ENCODE measurements around the gene FGFR1OP2. TPM values are rescaled to one million over a fixed set of nuclear protein-coding genes. Genes with fewer than 3 reads are reported as not detected.

FGFR1OP2 gene
- polyA plus RNA-seq, 1 of the 3 experiments (the other 2 are of a cell fraction) = 20.6 TPM

DNA sequence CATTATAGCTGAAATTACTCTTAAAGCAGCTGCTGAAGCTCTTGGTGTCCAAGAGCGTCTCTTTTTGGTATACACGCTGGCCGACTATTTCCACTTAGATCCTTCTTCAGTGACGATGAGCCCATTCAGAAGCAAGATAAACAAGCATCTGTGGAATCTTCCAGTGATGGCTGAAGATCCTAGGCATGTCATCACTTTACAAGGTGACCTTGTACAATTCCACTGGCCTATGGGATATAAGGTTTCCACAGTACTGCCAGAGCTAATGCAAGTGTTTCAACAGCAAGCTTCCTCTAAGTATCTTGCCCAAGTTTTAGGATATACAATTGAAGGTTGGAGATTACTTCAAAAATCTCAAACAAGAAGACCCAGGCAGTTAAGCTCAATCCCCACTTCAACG is 47.5 kb upstream of the FGFR1OP2 start:
- Histone ChIP-seq H3K27me3 (ENCODE audit: insufficient read depth) (no peaks in the 10 kb centered on the region), H3K4me3 (ENCODE audit: low read depth in 2 of 2, low read length in 1 of 2) (no peak overlapping the region), H2AFZ (ENCODE audit: low read depth) (no peak overlapping the region), H3K36me3 (replicated peaks in 1 of 2; ENCODE audit: control insufficient read depth in 1 of 2, insufficient read depth in 2 of 2, low read length in 1 of 2) (no peaks in the 10 kb centered on the region), H3K27ac (ENCODE audit: low read depth in 2 of 2, low read length in 1 of 2) (no peak overlapping the region), H3F3A (replicated peaks; ENCODE audit: insufficient read depth) (no peaks in the 10 kb centered on the region), H3K9me2 (no peaks in the 10 kb centered on the region), H3K4me1 (ENCODE audit: control insufficient read depth in 1 of 2, insufficient read depth in 2 of 2, low read depth in 1 of 2, low read length in 1 of 2) (no peaks in the 10 kb centered on the region), H3K4me2 (no peak overlapping the region), H3K9ac (no peak overlapping the region), H3K79me2 (ENCODE audit: insufficient read depth) (no peaks in the 10 kb centered on the region), H4K20me1 (ENCODE audit: insufficient read depth) (no peaks in the 10 kb centered on the region), H3K9me3 (no peaks in the 10 kb centered on the region)
- no peak for DNase-seq
- ChIA-PET CTCF (interaction anchor here (1.0 to 5.8 kb wide), 3 partner anchors 47 to 414 kb away, joined by 3 to 21 read pairs (median 3); partner anchors contain the start of gene ITPR2), POLR2A (no interaction called here)
- WGBS (ENCODE audit: low lambda C conversion rate) = 89% methylated on average over 5 of the region's 5 CpGs
- TF ChIP-seq TCF12 (IDR thresholded peaks at IDR 0.05) (no peak), EP300 (IDR thresholded peaks at IDR 0.05; ENCODE audit: borderline replicate concordance in 1 of 2, low read depth in 1 of 2, low read length in 1 of 2) (no peak), YY1 (IDR thresholded peaks at IDR 0.05; ENCODE audit: low read depth) (no peak), CHD2 (IDR thresholded peaks at IDR 0.05; ENCODE audit: low read length, partially characterized antibody) (no peak)

DNA sequence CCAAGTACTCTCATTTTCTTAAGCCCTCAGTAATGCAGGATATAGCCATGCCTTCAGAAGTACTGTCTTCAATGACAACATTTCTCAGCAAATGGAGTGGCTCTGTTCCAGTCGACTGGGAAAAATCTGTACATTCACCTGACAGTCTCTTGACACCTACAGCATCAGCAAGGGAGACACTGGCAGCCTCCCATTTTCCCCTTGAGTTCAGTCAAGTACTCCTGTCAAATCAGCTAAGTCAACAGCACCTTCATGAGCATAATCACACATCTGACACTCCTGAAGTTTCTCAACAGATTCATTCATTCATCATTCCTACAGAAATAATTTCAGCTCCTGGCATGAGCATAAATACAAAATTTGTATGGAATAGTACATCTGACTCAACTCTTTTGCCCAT is 46.6 kb upstream of the FGFR1OP2 start:
- Histone ChIP-seq H3K27me3 (ENCODE audit: insufficient read depth) (no peaks in the 10 kb centered on the region), H3K9ac (no peak overlapping the region), H2AFZ (ENCODE audit: low read depth) (no peak overlapping the region), H3F3A (replicated peaks; ENCODE audit: insufficient read depth) (no peaks in the 10 kb centered on the region), H3K4me3 (ENCODE audit: low read depth in 2 of 2, low read length in 1 of 2) (no peak overlapping the region), H3K27ac (ENCODE audit: low read depth in 2 of 2, low read length in 1 of 2) (no peak overlapping the region), H3K4me2 (no peak overlapping the region), H3K4me1 (ENCODE audit: control insufficient read depth in 1 of 2, insufficient read depth in 2 of 2, low read depth in 1 of 2, low read length in 1 of 2) (no peaks in the 10 kb centered on the region), H3K9me3 (no peaks in the 10 kb centered on the region), H3K36me3 (replicated peaks in 1 of 2; ENCODE audit: control insufficient read depth in 1 of 2, insufficient read depth in 2 of 2, low read length in 1 of 2) (peaks cover 0 to 3% of the 10 kb centered on the region in 2 experiments), H3K79me2 (ENCODE audit: insufficient read depth) (no peaks in the 10 kb centered on the region), H4K20me1 (ENCODE audit: insufficient read depth) (no peaks in the 10 kb centered on the region), H3K9me2 (no peaks in the 10 kb centered on the region)
- ChIA-PET CTCF (interaction anchor here (0.7 to 5.8 kb wide), 3 partner anchors 17 to 59 kb away, joined by 3 to 21 read pairs (median 3); partner anchors contain the start of gene ITPR2), POLR2A (no interaction called here)
- DNase-seq = no peak
- 8% methylated on average over 1 of the region's 1 CpG for WGBS (ENCODE audit: low lambda C conversion rate)
- TF ChIP-seq RFX5 (IDR thresholded peaks at IDR 0.05; ENCODE audit: low read length) = no peak
- TF ChIP-seq EP300 (IDR thresholded peaks at IDR 0.05; ENCODE audit: borderline replicate concordance in 1 of 2, low read depth in 1 of 2, low read length in 1 of 2) = no peak
- TF ChIP-seq NFIC (IDR thresholded peaks at IDR 0.05; ENCODE audit: borderline replicate concordance) = no peak
- no peak for TF ChIP-seq POLR2AphosphoS5 (IDR thresholded peaks at IDR 0.05; ENCODE audit: low read depth, low read length)
- TF ChIP-seq, protein P1, sequence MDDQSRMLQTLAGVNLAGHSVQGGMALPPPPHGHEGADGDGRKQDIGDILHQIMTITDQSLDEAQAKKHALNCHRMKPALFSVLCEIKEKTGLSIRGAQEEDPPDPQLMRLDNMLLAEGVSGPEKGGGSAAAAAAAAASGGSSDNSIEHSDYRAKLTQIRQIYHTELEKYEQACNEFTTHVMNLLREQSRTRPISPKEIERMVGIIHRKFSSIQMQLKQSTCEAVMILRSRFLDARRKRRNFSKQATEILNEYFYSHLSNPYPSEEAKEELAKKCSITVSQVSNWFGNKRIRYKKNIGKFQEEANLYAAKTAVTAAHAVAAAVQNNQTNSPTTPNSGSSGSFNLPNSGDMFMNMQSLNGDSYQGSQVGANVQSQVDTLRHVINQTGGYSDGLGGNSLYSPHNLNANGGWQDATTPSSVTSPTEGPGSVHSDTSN (IDR thresholded peaks at IDR 0.05) = no peak
- TF ChIP-seq, protein P2, sequence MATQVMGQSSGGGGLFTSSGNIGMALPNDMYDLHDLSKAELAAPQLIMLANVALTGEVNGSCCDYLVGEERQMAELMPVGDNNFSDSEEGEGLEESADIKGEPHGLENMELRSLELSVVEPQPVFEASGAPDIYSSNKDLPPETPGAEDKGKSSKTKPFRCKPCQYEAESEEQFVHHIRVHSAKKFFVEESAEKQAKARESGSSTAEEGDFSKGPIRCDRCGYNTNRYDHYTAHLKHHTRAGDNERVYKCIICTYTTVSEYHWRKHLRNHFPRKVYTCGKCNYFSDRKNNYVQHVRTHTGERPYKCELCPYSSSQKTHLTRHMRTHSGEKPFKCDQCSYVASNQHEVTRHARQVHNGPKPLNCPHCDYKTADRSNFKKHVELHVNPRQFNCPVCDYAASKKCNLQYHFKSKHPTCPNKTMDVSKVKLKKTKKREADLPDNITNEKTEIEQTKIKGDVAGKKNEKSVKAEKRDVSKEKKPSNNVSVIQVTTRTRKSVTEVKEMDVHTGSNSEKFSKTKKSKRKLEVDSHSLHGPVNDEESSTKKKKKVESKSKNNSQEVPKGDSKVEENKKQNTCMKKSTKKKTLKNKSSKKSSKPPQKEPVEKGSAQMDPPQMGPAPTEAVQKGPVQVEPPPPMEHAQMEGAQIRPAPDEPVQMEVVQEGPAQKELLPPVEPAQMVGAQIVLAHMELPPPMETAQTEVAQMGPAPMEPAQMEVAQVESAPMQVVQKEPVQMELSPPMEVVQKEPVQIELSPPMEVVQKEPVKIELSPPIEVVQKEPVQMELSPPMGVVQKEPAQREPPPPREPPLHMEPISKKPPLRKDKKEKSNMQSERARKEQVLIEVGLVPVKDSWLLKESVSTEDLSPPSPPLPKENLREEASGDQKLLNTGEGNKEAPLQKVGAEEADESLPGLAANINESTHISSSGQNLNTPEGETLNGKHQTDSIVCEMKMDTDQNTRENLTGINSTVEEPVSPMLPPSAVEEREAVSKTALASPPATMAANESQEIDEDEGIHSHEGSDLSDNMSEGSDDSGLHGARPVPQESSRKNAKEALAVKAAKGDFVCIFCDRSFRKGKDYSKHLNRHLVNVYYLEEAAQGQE (IDR thresholded peaks at IDR 0.05; ENCODE audit: low read depth, low read length) = no peak
- TF ChIP-seq RCOR1 (IDR thresholded peaks at IDR 0.05; ENCODE audit: low read length) = no peak
- no peak for TF ChIP-seq FOSL2 (IDR thresholded peaks at IDR 0.05; ENCODE audit: borderline replicate concordance, low read depth)
- TF ChIP-seq TEAD4 (IDR thresholded peaks at IDR 0.05; ENCODE audit: borderline replicate concordance, insufficient read depth) = no peak
- no peak for TF ChIP-seq TAF1 (IDR thresholded peaks at IDR 0.05; ENCODE audit: borderline replicate concordance, low read depth, low read length)
- no peak for TF ChIP-seq JUND (IDR thresholded peaks at IDR 0.05)
- TF ChIP-seq, protein P3, sequence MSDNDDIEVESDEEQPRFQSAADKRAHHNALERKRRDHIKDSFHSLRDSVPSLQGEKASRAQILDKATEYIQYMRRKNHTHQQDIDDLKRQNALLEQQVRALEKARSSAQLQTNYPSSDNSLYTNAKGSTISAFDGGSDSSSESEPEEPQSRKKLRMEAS (IDR thresholded peaks at IDR 0.05; ENCODE audit: low read depth) = no peak
- no peak for TF ChIP-seq SIN3A (IDR thresholded peaks at IDR 0.05; ENCODE audit: borderline replicate concordance, low read depth, low read length)
- TF ChIP-seq, protein P4, sequence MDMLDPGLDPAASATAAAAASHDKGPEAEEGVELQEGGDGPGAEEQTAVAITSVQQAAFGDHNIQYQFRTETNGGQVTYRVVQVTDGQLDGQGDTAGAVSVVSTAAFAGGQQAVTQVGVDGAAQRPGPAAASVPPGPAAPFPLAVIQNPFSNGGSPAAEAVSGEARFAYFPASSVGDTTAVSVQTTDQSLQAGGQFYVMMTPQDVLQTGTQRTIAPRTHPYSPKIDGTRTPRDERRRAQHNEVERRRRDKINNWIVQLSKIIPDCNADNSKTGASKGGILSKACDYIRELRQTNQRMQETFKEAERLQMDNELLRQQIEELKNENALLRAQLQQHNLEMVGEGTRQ (IDR thresholded peaks at IDR 0.05; ENCODE audit: borderline replicate concordance, low read depth, low read length) = no peak
- no peak for TF ChIP-seq RXRA (IDR thresholded peaks at IDR 0.05; ENCODE audit: borderline replicate concordance, low read depth)

All from SK-N-SH (cell line).